Neuronal stem cell (in vitro differentiated cells): Measurements from ENCODE around the gene FHIT.

Source experiments
- DNase-seq: peaks from one replicate; pipeline ENCODE4 v3.0.0-alpha.2; 2013; ENCODE audit warnings: low spot score
- H2AFZ ChIP-seq: one replicate; pipeline ENCODE4 v1.6.1; 2013; ENCODE audit warnings: mild to moderate bottlenecking, low read length, inconsistent platforms
- H2AK5ac ChIP-seq: 2 replicates; pipeline ENCODE4 v1.6.1; 2013; ENCODE audit warnings: low read depth, mild to moderate bottlenecking, inconsistent platforms, low read length, moderate library complexity, mixed read lengths
- H2BK120ac ChIP-seq: 2 replicates; pipeline ENCODE4 v1.6.1; 2013; ENCODE audit warnings: low read depth, mild to moderate bottlenecking, inconsistent platforms, low read length, moderate library complexity, mixed read lengths
- H2BK12ac ChIP-seq: one replicate; pipeline ENCODE4 v1.6.1; 2013; ENCODE audit warnings: low read length, inconsistent platforms
- H2BK15ac ChIP-seq: 2 replicates; pipeline ENCODE4 v1.6.1; 2013; ENCODE audit warnings: mild to moderate bottlenecking, low read length, inconsistent platforms, mixed read lengths
- H2BK5ac ChIP-seq: one replicate; pipeline ENCODE4 v1.6.1; 2013; ENCODE audit warnings: inconsistent platforms, mild to moderate bottlenecking, low read length, moderate library complexity
- H3K14ac ChIP-seq: one replicate; pipeline ENCODE4 v1.6.1; 2013; ENCODE audit warnings: low read length, inconsistent platforms
- H3K18ac ChIP-seq: 2 replicates; pipeline ENCODE4 v1.6.1; 2013; ENCODE audit warnings: low read length, inconsistent platforms
- H3K23ac ChIP-seq: 2 replicates; pipeline ENCODE4 v1.6.1; 2013; ENCODE audit warnings: low read depth, mild to moderate bottlenecking, mixed read lengths, low read length, inconsistent platforms; ENCODE audit not compliant: poor library complexity
- H3K27ac ChIP-seq: replicated peaks from 3 replicates; pipeline ENCODE4 v1.5.1; 2013; ENCODE audit warnings: low read length, inconsistent platforms
- H3K27me3 ChIP-seq, 3 experiments: 2 replicates each; pipeline ENCODE4 v1.6.1; 2013; ENCODE audit warnings: low read length in 3 of 3, mild to moderate bottlenecking in 2 of 3, inconsistent platforms in 1 of 3, low read depth in 1 of 3, mixed read lengths in 1 of 3, moderate library complexity in 1 of 3; ENCODE audit not compliant: control insufficient read depth in 3 of 3, insufficient read depth in 3 of 3
- H3K36me3 ChIP-seq, 2 donors: replicated peaks in 1 of 2; 2 replicates each; pipeline ENCODE4 v1.6.1; 2013; ENCODE audit warnings: low read length in 2 of 2; ENCODE audit not compliant: control insufficient read depth in 2 of 2, insufficient read depth in 2 of 2
- H3K4ac ChIP-seq: 2 replicates; pipeline ENCODE4 v1.6.1; 2013; ENCODE audit warnings: inconsistent platforms, mild to moderate bottlenecking, low read length, moderate library complexity
- H3K4me1 ChIP-seq, 2 donors: 1 replicate in 1 of 2; 2 replicates in 1 of 2; pipeline ENCODE4 v1.6.1; 2013; ENCODE audit warnings: low read length in 2 of 2, low read depth in 1 of 2; ENCODE audit not compliant: control insufficient read depth in 2 of 2, insufficient read depth in 1 of 2
- H3K4me2 ChIP-seq: one replicate; pipeline ENCODE4 v1.6.1; 2013; ENCODE audit warnings: mild to moderate bottlenecking, low read length, inconsistent platforms; ENCODE audit not compliant: insufficient read depth, poor library complexity, severe bottlenecking
- H3K4me3 ChIP-seq, 2 donors: 2 replicates each; pipeline ENCODE4 v1.5.1; 2013; ENCODE audit warnings: low read length in 2 of 2, mild to moderate bottlenecking in 2 of 2, inconsistent platforms in 1 of 2, moderate library complexity in 1 of 2
- H3K79me1 ChIP-seq: one replicate; pipeline ENCODE4 v1.6.1; 2013; ENCODE audit warnings: low read depth, mild to moderate bottlenecking, inconsistent platforms, low read length, moderate library complexity
- H3K9ac ChIP-seq: one replicate; pipeline ENCODE4 v1.6.1; 2013; ENCODE audit warnings: mild to moderate bottlenecking, low read depth, low read length, inconsistent platforms; ENCODE audit not compliant: poor library complexity
- H3K9me3 ChIP-seq, 2 donors: replicated peaks in 1 of 2; 2 replicates each; pipeline versions ENCODE3 to v1.6.1; 2013; ENCODE audit warnings: low read length in 2 of 2, mild to moderate bottlenecking in 2 of 2, inconsistent platforms in 1 of 2, low read depth in 1 of 2, mixed read lengths in 1 of 2, moderate library complexity in 1 of 2; ENCODE audit not compliant: control insufficient read depth in 2 of 2, insufficient read depth in 1 of 2
- H4K8ac ChIP-seq: one replicate; pipeline ENCODE4 v1.6.1; 2013; ENCODE audit warnings: low read depth, mild to moderate bottlenecking, inconsistent platforms, low read length, moderate library complexity
- H4K91ac ChIP-seq: one replicate; pipeline ENCODE4 v1.6.1; 2013; ENCODE audit warnings: low read length, low read depth, mild to moderate bottlenecking, inconsistent platforms; ENCODE audit not compliant: poor library complexity
- WGBS, 2 donors: extraction: QIAGEN DNeasy Blood & Tissue Kit; methylation state at CpG; one replicate each; pipeline ENCODE4 v1.1.7; 2013; ENCODE audit warnings: missing lambda C conversion rate in 2 of 2, mixed read lengths in 1 of 2; ENCODE audit not compliant: insufficient read length in 2 of 2, insufficient replicate concordance in 1 of 2; ENCODE audit errors: extremely low coverage in 2 of 2; 5-methylcytosine and 5-hydroxymethylcytosine counted together

The FHIT gene

GRCh38 chr3:59734061-59734460, 1517.2 kb downstream of the FHIT start:
- no peak overlapping the region for H2AK5ac ChIP-seq
- H3K23ac ChIP-seq: no peak overlapping the region
- no peak overlapping the region for H3K18ac ChIP-seq
- H3K27me3 ChIP-seq: no peaks in the 10 kb centered on the region
- no peaks in the 10 kb centered on the region for H3K79me1 ChIP-seq
- H3K4ac ChIP-seq: no peak overlapping the region
- no peak overlapping the region for H4K8ac ChIP-seq
- no peak overlapping the region for H3K4me2 ChIP-seq
- H2BK12ac ChIP-seq: no peak overlapping the region
- H2BK120ac ChIP-seq: no peak overlapping the region
- no peak overlapping the region for H3K9ac ChIP-seq
- H3K4me3 ChIP-seq: no peak overlapping the region
- WGBS, 2 donors: no CpG with 5 or more reads among the region's 4 CpGs
- no peak overlapping the region for H2AFZ ChIP-seq
- no peak overlapping the region for H2BK15ac ChIP-seq
- no peak overlapping the region for H2BK5ac ChIP-seq
- no peak overlapping the region for H4K91ac ChIP-seq
- no peak overlapping the region for H3K27ac ChIP-seq
- no peak for DNase-seq
- H3K9me3 ChIP-seq: no peaks in the 10 kb centered on the region
- no peaks in the 10 kb centered on the region for H3K36me3 ChIP-seq
- H3K14ac ChIP-seq: no peak overlapping the region
- no peaks in the 10 kb centered on the region for H3K4me1 ChIP-seq

GRCh38 chr3:59733041-59733809, 1518.0 kb downstream of the FHIT start:
- Histone ChIP-seq H2BK15ac (no peak overlapping the region), H3K18ac (no peak overlapping the region), H3K4me3 (no peak overlapping the region), H4K8ac (no peak overlapping the region), H3K14ac (no peak overlapping the region), H3K36me3 (no peaks in the 10 kb centered on the region), H2BK12ac (no peak overlapping the region), H3K23ac (no peak overlapping the region), H3K4ac (no peak overlapping the region), H2AFZ (no peak overlapping the region), H2BK120ac (no peak overlapping the region), H3K27me3 (no peaks in the 10 kb centered on the region), H3K4me1 (no peaks in the 10 kb centered on the region), H3K9me3 (no peaks in the 10 kb centered on the region), H3K79me1 (no peaks in the 10 kb centered on the region), H3K9ac (no peak overlapping the region), H3K4me2 (no peak overlapping the region), H4K91ac (no peak overlapping the region), H3K27ac (no peak overlapping the region), H2BK5ac (no peak overlapping the region), H2AK5ac (no peak overlapping the region)
- DNase-seq: no peak
- no CpG with 5 or more reads among the region's 6 CpGs for WGBS, 2 donors

- Histone ChIP-seq H3K9me3 (no peaks in the 10 kb centered on the region), H3K4me1 (no peaks in the 10 kb centered on the region), H3K9ac (no peak overlapping the region), H4K91ac (no peak overlapping the region), H2AFZ (no peak overlapping the region), H3K4me3 (no peak overlapping the region), H2BK120ac (no peak overlapping the region), H2BK12ac (no peak overlapping the region), H3K27me3 (no peaks in the 10 kb centered on the region), H3K27ac (no peak overlapping the region), H3K23ac (no peak overlapping the region), H4K8ac (no peak overlapping the region), H3K4me2 (no peak overlapping the region), H2BK15ac (no peak overlapping the region), H2AK5ac (no peak overlapping the region), H3K79me1 (no peaks in the 10 kb centered on the region), H3K36me3 (no peaks in the 10 kb centered on the region), H3K18ac (no peak overlapping the region), H3K14ac (no peak overlapping the region), H2BK5ac (no peak overlapping the region), H3K4ac (no peak overlapping the region)
- DNase-seq: no peak
- no CpG with 5 or more reads among the region's 5 CpGs for WGBS, 2 donors
These were observed 1519.3 kb downstream of the FHIT start for GRCh38 chr3:59731943-59732342.

- no peak overlapping the region for H3K4me3 ChIP-seq
- H3K9me3 ChIP-seq: no peaks in the 10 kb centered on the region
- H3K23ac ChIP-seq: no peak overlapping the region
- no peak overlapping the region for H2AFZ ChIP-seq
- no peak for DNase-seq
- H2BK15ac ChIP-seq: no peak overlapping the region
- H3K4ac ChIP-seq: no peak overlapping the region
- no peaks in the 10 kb centered on the region for H3K79me1 ChIP-seq
- H2AK5ac ChIP-seq: no peak overlapping the region
- H3K36me3 ChIP-seq: no peaks in the 10 kb centered on the region
- H3K27me3 ChIP-seq: peaks cover 0 to 3% (median 0%) of the 10 kb centered on the region in 3 experiments
- no peak overlapping the region for H2BK5ac ChIP-seq
- no peak overlapping the region for H4K91ac ChIP-seq
- WGBS, 2 donors: no CpG with 5 or more reads among the region's 4 CpGs
- no peak overlapping the region for H2BK120ac ChIP-seq
- H3K4me1 ChIP-seq: no peaks in the 10 kb centered on the region
- H3K9ac ChIP-seq: no peak overlapping the region
- H3K27ac ChIP-seq: no peak overlapping the region
- H3K18ac ChIP-seq: no peak overlapping the region
- H2BK12ac ChIP-seq: no peak overlapping the region
- H3K4me2 ChIP-seq: no peak overlapping the region
- no peak overlapping the region for H3K14ac ChIP-seq
- H4K8ac ChIP-seq: no peak overlapping the region
These were observed 1520.7 kb downstream of the FHIT start for GRCh38 chr3:59730591-59730990.
